DOHH2 (cell line): ENCODE data around the gene ZNF512.
"Not testable (repeated sequence)": the region's sequence is repeated elsewhere in the genome, so short reads cannot be mapped to it uniquely, and the experiment has no call there.

ENCODE experiments used
- EZH2phosphoT487 ChIP-seq: fragments of 200-600 bp; sonication (generic); IDR thresholded peaks from 2 replicates; pipeline ENCODE4 v1.6.1; 2017; ENCODE audit warnings: borderline replicate concordance, mild to moderate bottlenecking, antibody characterized with exemption, low read length, moderate library complexity, mixed read lengths
- TF ChIP-seq, protein P1 (sequence below): fragments of 200-600 bp; sonication (generic); IDR thresholded peaks from one replicate; pipeline ENCODE4 v1.5.1; 2014; ENCODE audit warnings: antibody characterized with exemption, mild to moderate bottlenecking, low read depth, low read length; ENCODE audit not compliant: poor library complexity, severe bottlenecking

DNA sequence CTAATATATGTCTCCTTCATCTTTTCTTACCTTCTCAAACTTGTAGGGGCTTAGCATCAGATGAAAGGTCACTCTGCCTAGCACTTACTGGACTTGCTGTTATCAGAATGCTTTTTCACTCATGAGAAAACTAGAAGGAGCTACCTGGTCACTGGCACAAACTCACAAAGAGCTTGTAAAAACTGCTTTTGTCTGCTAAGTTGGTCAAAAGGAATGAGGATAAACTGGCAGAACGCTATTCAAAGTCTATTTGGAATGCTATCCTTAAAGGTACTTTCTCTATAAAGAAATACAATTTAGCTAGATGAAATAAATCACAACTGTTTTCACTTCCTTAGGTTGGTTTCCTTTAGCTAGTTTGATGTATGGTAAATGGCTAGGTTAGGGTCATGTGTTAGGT lies 43.5 kb downstream of the ZNF512 start:
- TF ChIP-seq, protein P1, sequence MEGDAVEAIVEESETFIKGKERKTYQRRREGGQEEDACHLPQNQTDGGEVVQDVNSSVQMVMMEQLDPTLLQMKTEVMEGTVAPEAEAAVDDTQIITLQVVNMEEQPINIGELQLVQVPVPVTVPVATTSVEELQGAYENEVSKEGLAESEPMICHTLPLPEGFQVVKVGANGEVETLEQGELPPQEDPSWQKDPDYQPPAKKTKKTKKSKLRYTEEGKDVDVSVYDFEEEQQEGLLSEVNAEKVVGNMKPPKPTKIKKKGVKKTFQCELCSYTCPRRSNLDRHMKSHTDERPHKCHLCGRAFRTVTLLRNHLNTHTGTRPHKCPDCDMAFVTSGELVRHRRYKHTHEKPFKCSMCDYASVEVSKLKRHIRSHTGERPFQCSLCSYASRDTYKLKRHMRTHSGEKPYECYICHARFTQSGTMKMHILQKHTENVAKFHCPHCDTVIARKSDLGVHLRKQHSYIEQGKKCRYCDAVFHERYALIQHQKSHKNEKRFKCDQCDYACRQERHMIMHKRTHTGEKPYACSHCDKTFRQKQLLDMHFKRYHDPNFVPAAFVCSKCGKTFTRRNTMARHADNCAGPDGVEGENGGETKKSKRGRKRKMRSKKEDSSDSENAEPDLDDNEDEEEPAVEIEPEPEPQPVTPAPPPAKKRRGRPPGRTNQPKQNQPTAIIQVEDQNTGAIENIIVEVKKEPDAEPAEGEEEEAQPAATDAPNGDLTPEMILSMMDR = not testable (repeated sequence)
- TF ChIP-seq EZH2phosphoT487 = not testable (repeated sequence)
